ELR (cell line): ENCODE data around the gene TOR1AIP2.

Source experiments
- DNase-seq: peaks from one replicate; pipeline ENCODE4 v3.0.0-alpha.2; 2015; ENCODE audit warnings: low read depth

TOR1AIP2 gene

DNA sequence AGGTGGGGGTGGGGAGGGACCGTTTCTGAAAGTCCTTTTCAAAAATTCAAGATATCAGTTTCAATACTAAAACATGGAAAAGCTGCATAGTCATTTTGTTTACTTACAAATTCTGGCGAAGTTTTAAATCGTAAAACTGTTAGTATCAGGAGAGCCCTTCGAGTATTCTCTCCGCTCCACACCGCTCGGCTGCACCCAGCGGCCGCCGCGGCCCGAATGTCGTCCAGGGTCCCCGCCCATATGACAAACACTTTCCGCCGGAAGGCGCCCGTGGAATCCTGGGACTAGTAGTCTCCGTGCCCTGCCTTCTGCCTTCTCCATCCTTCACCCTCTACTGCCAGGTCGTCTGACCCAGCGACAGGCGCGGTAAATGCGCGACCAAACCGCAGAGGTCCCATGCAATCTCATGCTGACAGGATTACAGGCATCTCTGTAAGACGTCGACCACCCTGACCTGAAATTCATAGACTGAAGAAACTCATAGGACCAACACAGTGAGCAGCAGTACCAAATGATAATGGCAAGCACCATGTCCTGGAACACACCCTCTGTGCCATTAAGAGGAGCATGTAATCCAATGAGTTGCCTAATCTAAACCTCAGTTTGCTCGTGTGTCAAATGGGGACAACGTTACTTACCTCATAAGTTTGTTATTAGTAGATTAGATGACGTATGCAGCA, at the start of gene TOR1AIP2:
Gene TOR1AIP2, minus strand, starts transcription at position 218 of the 680 bp plus-strand sequence. CDS start 25,138 bp downstream, outside the sequence.
- peak; percentile 87 for DNase-seq

DNA sequence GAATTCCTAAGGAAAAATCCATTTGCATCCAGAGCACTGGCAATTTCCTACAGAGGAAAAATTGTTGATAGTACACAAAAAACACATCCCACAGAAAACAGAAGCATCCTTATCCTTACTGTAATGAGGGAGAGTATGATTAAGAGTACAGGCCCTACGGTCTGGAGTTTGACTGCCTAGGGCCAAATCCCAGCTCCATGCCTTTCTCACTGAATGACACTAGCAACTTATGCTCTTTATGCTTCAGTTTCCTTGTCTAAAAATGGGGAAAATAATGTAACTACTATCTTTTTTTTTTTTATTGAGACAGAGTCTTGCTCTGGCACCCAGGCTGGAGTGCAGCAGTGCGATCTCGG, 49.2 kb upstream of the TOR1AIP2 start:
- no peak for DNase-seq

DNA sequence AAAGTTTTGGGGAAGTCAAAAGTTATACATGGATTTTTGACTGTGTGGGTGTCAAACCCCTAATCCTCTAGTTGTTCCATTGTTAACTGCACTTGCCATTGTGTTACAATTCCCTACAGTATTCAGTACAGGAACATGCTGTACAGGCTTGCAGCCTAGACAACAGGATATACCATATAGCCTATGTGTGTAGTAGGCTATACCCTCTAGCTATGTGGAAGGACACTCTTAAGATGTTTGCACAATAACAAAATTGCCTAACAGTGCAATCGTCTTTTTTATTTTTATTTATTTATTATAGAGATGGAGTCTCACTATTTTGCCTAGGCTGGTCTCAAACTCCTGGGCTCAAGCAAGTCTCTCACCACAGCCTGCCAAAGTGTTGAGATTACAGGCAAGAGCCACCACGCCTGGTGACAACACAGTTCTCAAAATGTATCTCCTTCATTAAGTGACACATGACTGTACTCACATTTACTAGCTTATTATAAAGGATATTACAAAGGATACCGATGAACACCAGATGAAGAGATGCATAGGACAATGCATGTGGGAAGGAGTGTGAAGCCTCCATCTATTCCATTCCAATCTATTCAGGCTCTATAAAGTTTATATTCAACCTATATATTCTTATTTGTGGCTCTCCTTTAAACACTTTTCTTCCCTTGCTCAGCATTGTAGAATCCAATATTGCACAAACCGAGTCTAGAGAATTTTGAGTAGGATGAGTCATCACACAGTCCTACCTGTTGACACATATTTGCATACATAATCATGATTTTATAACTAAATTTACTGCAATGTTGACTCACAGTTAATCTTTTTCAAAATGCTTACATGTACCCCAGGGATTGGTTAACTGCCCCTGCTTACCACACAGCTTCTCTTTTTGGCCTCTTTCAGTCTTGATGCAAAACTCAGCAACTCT, 48.6 kb upstream of the TOR1AIP2 start:
- DNase-seq: peak; percentile 68

DNA sequence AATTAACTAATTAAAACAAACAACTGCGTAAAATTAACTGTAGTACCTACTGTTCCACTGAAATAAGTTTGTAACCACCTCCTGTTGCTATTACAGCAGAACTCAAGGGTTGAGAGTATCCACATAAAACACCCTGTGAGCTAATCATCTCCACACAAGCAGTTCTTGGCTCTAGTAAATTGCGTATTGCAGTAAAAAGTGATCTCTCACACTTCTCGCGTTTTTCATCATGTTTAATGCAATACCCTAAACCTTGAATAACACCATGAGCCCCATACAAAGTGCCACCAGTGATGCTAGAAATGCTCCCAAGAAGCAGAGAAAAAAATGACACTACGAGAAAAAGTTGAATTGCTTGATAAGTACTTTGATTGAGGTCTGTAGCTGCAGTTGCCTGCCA, 47.7 kb upstream of the TOR1AIP2 start:
- no peak for DNase-seq

DNA sequence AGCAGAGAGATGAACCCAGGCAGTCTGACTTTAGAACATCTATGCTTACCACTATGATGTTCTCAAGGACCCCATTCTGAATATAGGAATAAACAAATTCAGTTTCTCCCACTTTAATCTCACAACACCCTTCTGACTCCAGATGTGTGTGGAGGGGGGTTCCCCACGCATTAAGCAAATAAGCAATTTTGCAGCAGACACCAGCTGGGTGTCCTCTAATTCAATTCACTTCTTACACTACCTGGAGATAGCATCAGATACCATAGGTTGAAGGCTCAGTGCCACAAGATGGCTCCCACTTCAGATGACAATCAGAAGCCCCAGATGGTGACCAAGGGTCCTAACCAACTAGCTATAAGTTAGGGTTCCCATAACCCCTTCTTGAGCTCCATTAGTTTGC, 46.7 kb upstream of the TOR1AIP2 start:
- no peak for DNase-seq

DNA sequence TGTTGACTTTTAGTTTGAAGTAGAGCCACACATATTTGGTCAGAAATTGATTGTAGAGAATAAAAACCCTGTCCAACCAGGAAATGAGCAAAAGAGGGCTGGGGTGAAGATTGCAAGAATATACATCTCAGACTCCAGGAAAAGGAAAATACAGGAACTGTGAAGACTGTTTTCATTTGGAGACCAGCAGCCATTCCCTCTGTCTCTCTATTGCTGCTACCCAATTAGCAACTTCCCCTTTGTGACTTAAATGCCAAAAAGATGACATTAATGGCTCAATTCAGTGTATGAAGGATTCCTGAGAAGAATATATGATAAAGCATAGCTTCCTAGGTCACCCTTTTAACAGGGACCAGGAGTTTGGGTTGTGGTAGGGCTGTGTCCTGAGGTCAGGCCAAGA, 45.4 kb upstream of the TOR1AIP2 start:
- no peak for DNase-seq

DNA sequence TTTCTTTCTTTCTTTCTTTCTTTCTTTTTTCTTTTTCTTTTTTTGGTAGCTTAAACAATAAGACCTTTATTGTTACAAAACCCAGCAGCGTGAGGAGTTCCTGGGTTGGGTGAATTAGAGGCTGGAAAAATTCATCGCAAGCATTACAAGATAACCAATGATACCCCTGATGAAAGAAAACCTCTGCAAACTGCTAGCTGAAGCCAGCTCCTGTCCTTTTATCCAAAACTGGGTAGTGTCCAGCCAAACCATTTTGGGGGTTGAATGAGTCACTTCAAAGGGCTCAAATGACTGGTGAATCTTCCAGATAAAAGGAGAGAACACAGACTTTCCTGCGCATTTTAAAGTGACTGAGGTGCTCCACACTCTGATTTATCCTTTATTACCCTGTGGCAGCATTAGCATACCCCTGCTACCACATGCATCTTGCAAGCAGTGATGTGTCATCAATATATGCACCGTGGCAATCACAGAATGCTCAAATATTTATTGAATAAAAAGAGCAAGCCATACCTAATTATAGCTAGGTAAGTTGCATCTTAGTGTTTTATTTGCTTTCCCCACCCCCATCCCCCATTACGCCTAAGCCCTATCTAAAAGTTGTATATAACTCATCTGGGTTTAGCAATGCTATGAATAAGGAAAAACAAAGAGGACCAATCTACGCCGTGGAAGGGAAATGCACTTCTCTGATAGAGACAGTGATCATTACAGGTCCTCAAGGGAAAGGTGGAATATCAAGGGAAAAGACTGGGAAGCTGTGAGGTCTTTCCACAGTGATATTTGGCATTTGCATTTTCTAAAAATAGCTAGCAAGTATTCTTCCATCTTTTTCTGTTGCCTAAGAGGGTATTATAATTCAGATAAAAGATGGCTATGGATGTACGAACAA, 44.6 kb upstream of the TOR1AIP2 start:
- DNase-seq: no peak

DNA sequence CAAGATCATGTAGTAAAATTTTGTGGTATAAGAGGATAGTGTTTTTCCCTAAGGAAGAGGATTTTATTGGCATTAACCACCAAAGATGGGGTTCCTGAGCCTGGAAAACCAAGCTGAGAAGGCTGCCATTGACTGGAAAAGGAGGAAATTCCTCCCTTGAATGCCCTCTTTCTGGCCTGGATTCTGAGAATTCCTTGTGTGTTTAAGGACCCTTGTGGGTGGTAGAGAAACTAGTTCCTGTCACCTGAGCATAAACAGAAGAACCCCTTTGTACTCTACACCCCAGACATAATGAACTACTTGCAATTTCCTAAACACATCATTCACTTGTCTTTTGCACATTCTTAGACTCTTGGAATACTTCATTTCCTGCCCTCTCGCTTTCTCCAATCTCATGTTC, 43.9 kb upstream of the TOR1AIP2 start:
- DNase-seq: no peak

DNA sequence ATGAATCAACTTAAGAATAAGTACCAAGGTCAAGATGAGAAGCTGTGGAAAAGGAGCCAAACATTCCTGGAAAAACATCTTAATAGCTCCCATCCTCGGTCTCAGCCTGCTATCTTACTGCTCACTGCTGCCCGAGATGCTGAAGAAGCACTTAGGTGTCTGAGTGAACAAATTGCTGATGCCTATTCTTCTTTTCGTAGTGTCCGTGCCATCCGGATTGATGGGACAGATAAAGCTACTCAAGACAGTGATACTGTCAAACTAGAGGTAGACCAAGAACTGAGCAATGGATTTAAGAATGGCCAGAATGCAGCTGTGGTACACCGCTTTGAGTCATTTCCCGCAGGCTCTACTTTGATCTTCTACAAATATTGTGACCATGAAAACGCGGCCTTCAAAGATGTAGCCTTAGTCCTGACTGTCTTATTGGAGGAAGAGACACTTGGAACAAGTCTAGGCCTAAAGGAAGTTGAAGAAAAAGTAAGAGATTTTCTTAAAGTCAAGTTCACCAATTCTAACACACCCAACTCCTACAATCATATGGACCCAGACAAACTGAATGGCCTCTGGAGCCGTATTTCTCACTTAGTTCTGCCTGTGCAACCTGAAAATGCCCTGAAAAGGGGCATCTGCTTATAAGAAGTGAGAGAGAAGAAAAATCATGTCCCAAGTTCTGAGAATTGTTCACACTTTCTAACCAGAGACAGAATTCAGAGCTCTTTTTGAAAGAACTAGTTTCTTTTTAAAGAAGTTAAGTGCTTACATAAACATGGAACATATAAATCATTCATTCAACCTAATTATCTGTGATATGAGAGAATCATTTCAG, 40.2 kb upstream of the TOR1AIP2 start:
- DNase-seq: peak; percentile 11

DNA sequence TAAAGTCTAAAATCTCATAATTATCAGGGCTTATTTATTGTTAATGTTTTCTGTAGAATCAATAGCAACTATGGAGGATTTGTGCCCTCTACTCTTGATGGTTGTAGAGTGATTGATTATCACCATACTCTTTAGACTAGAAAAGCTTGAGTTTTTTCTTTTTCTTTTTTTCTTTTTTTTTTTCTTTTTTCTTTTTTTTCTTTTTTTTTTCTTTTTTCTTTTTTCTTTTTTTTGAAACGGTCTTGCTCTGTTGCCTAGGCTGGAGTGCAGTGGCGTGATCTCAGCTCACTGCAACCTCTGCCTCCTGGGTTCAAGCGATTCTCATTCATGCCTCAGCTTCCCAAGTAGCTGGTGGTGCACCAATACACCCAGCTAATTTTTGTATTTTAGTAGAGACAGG, 34.2 kb upstream of the TOR1AIP2 start:
- DNase-seq: no peak

DNA sequence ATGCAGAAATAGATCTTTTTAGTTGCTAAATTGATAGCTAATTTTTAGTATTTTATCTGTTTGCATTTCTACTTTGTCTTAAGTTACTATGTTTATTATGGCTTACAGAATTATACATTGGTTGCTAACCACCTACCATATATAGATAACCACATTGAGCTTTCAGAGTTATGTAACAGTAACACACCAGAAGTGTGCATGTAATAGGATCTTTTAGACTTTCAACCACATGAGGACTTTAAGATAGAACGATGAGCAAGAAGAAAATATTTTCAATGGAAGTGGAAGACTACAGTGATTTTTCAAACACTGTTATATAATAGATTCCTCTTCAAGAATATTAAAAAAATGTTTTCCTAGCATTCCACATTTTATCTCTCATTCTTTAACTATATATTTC, 33.3 kb upstream of the TOR1AIP2 start:
- no peak for DNase-seq

DNA sequence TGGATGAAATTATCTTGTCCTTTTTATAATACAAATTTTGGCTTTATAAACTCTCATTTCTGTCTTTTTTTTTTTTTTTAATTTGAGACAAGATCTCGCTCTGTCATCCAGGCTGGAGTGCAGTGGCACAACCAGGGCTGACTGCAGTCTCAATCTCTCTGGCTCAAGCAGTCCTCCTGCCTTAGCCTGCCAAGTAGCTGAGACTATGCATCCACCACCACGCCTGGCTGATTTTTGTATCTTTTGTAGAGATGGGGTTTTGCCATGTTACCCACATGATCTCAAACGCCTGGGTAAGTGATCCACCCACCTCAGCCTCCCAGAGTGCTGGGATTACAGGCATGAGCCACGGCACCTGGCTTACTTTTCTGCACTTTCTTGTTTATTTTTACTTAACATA, 12.0 kb upstream of the TOR1AIP2 start:
- no peak for DNase-seq

DNA sequence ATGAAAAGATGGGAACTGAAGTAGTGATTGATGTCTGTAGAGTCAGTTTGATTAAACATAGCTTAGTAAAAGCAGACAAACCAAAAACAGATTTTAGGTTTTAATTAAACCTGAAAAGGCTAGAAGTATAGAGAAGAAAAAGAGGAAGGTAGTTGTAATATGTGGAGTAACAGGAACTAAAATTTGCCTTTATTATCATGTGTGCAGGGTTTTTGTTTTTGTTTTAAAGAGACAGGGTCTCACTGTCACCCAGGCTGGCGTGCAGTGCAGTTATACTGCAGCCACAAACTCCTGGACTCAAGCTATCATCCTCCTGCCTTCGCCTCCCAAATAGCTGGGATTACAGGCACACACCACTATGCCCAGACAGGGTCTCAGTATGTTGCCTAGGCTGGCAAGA, 10.5 kb upstream of the TOR1AIP2 start:
- DNase-seq: no peak

DNA sequence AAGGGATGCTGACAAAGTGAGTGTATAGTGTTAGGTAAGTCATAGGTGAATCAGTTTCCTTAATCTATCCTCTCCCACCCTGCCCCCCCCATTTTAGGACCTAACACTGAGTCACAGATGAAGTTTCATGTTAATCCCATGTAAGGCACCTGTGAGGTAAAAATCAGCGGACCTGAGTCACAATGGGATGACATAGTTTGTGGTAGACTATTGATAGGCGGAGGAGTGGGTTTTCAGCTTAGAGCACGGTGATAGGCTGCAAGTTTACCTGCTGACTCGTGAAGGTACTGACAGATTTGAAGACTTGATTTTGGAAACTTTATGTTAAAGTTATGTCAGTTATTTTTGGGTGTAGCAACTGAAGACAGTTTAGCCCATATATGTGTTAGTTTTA, 6.1 kb upstream of the TOR1AIP2 start:
- DNase-seq: peak; percentile 72

DNA sequence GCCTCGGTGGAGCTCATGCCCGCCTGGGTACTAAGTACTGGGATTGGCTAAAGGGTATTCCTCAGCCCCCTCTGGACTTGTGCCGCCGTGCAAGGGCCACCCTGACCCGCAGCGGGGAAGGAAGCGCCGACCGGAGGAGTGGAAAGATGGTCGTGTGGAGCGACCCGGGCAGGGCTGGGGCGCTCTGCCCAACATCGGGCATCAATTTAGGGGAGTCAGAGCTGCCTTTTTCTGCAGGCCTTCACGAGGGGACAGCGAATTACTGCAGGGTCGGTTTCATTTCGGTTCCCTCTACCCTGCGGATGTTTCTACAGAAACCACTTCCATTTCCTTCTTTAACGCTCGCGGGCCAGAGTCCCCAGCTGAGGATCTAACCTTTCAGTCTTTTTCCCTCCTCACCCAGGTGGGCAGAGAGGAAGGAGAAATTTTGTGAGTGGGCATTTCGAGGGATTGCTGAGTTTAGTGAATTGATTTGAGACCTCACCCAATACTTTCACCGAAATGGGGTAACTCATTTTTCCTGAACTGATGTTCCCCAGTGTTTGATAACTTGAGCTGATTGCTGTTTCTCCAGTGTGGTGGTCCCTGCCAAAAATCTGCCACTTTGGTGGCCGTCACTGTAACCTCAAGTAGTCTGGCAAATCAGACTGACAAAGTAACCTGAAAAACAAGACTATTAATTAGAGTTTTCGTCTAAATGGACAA, 5.6 kb upstream of the TOR1AIP2 start:
- no peak for DNase-seq

DNA sequence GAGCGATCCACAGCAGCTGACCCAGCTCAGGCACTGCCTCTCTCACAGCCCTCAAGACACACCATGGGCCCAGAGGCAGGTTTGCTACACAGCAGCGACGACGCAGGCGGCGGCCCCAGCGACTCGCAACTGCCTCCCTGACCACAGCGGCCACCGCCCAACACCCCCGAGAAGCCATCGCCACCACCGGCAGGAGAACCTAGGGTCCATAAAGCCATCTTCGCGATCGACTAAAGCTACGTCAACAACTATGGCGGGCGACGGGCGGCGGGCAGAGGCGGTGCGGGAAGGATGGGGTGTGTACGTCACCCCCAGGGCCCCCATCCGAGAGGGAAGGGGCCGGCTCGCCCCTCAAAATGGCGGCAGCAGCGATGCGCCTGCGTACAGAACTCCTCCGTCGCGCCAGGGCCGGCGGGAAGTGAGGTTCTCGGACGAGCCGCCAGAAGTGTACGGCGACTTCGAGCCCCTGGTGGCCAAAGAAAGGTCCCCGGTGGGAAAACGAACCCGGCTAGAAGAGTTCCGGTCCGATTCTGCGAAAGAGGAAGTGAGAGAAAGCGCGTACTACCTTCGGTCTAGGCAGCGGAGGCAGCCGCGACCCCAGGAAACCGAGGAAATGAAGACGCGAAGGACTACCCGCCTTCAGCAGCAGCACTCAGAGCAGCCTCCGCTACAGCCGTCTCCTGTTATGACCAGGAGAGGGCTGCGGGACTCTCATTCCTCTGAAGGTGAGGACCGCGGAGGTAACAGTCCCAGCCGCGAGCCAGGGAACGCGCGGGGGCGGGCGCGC, 4.8 kb upstream of the TOR1AIP2 start, which contains the start of gene TOR1AIP1:
Gene TOR1AIP1, plus strand, starts transcription at position 33 of the 787 bp plus-strand sequence. Its CDS starts 218 bp downstream, at position 251.
- peak; percentile 98 for DNase-seq

DNA sequence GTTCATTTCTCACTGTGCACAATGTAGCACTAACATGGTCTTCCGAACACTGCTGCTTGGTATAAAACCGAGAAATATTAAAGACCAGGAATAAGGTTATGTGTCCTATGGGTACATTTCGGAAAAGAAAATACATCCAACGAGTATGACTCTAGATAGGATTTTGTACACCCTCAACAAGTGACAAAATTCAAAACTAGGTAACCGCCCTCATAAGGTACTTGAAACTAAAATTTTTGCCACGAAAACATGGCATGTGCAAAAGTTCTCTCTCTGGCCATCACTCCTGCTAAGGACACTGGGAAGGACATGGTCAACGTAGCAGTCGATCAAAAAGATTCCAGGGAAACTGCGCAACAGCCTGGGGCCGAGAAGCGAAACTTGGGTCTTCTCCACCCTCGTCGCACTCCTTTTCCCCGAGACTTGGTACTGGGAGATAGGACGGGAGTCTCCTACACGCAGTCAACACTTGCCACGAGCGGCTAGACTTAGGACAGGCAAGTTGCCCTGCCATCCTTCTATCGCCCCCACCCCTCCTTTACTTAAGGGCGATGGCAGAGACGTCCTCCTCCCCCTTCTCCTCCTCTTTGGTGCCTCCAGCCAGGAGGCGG, 4.1 kb upstream of the TOR1AIP2 start:
- DNase-seq: peak; percentile 89

DNA sequence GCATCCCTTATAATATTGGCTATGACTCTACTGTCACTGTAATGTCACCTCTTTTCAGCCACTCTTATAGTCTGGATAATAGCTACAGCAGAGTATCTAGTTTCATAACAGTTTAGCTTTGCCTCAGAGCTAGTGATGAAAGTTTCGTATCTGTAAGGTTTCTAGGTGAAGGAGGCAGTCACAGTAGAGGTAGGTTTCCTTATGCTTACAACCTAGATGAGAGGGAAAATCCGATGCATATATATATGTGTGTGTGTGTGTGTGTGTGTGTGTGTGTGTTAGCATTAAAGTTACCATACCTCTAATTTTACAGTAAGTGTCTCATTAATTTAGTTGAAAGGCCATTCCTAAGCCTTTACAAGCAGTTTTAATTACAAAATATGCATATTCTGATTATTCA, 2.2 kb upstream of the TOR1AIP2 start:
- DNase-seq: no peak

DNA sequence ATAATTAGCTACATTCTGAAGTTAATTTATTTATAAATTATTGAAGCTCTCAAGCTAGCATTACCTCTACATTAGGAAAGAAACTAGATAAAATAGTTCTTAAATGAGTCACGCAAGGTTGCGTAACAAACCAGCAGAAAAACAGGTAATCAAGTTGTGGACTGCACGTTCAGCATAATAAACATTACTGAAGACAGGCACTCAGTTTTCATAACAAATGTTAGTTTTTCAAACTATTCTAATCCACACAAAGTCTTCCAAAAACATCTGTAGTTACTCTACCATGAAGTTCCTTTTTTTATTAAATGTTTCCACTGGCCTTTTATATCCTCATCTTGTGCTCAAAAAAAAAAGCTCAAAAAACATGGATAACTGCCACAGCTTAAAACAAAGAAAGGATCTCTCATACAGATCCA, 1.3 kb downstream of the TOR1AIP2 start:
- peak; percentile 72 for DNase-seq
